Stimulated activated CD4-positive, alpha-beta T cell treated with anti-CD3 and anti-CD28 coated beads, TNF-alpha, amount 100 ng/mL, for 24 hours (primary cell): ENCODE data around the gene TFAP2A.

Experiments used
- DNase-seq, 3 experiments: peaks; one replicate each; pipeline ENCODE4 v3.0.0-alpha.2; 2020; ENCODE audit warnings: low read depth in 3 of 3

The TFAP2A gene

DNA sequence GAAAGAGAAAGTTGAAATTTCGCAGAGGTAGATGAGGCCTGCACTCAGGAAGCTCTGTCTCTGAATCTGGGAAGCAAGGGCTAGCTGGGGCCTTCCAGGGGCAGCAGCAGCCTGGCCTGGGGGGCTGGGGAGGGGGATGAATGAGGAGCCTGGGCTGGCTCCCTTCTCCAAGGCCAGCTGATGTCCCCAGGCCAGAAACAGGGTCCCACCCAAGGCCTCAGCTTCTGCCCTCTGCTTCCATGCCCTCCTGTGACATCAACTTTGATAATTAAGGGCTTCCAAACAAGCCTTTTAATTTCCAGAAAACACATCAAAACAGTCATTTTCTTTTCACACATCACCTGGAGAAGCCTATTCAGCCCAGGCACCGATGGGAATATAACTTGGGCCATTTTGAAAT is 15.4 kb downstream of the TFAP2A start:
- no peak for DNase-seq

DNA sequence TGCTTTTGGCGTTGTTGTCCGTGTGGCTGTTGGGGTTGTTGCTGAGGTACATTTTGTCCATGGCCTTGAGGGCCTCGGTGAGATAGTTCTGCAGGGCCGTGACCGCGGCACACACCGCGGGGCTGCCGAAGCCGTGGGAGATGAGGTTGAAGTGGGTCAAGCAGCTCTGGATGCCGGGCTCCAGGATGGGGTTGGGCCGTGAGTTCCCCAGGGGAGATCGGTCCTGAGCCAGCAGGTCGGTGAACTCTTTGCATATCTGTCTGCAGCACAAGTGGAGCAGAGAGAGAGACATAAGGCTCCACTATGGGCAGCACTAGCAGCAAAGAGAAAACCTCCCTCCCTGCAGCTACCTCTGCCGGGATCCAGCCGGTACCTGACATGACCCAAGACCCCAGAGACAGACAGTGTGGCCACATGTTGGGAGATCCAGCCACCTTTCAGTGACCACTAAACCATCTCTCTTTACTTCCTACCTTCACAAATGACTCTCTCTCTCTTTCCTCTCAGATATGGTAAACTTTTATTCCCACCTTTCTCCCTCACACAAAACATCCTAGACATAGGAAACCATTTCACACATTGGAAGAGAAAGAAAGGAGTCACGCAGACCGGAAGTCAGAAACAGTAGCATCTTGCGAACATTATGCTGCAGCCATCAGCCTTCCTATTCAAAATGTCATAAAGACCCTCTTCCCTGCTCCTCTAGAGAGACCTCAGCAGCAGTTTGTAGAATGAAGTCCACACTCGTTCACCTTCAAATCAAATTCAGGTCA is 16.2 kb downstream of the TFAP2A start:
- no peak for DNase-seq

DNA sequence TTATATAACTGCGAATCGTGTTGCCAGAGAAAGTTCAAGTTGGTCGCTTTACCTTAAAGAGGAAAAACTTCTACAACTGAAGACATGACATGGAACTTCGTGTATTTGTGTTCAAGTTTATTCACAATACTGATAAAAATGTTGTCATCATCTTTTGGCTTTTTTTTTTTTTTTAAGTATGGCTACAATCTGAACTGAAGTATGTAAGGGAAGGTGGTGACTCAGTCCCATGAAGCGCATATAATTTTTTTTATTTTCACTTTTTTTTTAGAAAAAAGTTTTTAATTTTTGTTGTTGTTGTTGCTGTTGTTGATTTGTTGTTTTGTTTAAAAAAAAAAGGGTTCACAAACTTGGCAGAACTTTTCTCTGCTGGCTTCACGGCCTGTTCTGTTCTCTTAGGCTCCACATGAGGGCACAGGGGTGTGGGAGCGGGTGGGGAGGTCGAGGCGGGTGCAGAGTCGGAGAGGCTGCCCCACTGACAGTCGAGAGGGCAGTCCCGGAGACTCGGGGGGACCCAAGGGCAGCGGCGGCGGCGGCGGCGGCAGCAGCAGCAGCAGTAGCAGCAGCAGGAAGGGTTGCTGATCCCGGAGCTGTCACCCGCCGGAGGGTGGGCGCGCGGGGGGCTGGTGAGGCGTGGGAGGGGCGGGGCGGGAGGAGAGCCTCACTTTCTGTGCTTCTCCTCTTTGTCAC is 17.0 kb downstream of the TFAP2A start:
- DNase-seq = no peak

DNA sequence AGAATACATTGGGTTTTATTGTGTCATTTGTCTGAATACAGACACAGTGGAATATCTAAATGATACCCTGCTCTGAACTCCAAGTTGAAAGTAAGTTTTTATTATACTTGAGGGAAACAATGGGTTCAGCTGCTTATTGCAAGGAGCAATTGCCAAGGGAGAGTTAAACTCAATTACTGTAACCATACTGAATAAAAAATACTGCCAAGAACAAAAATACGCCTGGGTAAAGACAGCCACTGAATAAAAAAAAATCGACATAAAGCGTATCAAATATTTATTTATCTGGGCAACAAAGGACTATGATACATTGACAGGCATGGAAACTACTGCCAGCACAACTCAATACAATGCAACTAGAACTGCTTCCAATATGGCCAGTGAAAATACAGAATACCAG is 18.1 kb downstream of the TFAP2A start:
- DNase-seq = no peak

DNA sequence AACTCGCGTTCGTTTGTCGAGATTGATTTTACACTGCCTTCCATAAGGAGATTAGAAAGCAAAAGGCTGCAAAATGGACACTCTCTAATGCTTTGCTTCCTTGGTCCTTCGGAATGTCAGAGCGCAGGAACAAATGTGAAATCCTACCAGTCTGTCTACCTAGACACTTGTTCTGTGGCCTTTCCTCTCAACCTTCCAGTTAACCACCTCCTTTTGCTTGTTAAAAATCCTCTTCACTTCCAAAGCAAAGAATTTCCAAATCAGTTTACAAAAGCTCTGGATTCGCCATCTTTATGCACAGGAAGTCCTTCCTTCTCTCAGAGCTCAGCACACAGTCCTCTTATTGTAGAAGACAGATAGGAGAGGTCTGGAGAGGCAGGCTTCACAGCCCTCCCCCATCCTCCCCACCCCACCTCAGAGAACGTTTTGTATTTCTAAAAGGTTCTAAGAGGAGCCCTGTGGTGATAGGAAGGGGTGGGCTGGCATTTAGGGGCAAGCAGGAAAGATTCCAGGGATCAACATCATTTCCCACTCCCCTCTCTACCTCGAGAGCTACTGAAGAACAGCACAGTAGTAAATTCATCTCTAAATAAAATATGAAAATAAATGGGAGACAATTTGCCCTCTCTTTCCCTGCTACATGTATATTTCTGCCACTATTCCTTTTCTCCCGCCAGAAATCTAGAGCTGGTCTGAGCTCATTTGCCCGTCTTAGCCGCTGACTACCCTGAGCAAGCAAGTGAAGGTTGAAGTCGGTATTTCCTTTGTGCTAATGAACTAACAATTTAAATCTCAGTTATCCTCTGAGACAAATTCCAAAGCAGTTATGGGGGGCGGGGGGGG is 18.9 kb downstream of the TFAP2A start:
- DNase-seq = no peak

DNA sequence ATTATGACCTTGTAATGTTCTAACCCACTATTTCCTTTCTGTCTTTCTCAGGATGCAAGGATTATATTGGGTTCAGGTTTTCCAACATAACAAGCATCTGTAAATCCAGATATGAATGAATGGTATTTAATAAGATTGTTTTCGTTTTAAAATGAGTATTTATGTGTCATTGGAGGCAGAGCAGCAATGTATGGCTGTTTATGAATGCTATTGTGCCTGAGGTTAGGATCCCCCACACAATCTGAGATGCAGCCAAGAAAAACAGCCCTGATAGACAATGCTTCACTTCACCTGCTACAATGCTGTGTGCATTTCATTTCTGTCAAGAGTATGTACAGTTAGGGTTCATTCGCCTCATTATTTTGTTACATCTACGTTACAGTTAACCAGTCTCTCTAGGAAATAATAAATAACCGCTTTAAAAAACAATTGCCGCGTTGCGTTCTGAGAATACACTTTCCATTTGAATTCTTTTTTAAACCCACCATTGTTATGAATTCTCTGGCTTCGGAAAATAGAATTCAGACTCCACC is 19.6 kb downstream of the TFAP2A start:
- no peak for DNase-seq

DNA sequence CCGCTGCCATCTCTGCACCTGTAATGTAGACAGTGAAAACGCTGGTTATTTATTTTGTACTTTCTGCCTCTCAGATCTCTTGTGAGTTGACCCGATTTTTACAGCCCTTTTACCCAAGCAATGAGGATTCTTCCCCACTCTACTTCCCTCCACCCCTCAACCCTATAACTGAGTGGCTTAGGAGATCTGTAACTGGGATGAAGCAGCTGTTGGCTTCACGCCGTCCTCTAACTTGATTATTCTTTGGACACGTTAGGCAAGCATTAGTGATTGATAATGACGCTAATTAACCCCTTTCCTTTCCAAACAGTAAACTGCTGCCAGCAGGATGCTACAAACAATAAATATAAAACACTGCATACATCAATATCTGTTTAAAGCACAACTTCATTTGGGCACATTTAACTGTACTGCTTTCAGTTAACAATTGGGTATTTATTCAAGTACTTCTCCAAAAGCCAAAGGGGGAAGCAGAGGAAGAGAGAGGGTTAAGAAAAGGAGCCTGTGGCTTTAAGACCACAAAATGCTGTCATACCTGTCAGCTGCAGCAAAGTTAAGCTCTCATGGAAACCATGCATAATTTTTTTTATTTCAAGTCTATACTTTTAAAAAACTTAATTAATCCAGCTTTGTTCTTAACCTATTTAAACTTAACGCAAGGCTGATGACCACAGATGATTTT is 21.2 kb downstream of the TFAP2A start:
- no peak for DNase-seq

DNA sequence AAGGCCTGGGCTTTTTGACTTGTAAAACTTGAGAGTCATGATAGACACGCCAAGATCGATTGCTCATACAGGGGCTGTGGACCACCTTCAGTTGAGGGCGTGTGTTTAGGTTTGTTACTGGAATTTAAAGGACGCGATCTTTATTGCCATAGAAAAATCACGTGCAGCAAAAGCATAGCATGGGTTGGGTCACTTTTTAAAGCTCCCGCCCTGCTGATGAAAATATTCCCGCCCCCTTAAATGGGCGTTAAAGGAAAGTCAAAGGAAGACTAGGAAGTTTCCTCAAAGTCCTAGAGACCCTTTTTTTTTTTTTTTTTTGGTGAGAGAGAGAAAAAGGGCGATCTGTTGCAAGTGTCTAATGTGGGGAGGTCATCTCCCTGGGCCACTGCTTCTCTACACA is 23.1 kb downstream of the TFAP2A start:
- no peak for DNase-seq

DNA sequence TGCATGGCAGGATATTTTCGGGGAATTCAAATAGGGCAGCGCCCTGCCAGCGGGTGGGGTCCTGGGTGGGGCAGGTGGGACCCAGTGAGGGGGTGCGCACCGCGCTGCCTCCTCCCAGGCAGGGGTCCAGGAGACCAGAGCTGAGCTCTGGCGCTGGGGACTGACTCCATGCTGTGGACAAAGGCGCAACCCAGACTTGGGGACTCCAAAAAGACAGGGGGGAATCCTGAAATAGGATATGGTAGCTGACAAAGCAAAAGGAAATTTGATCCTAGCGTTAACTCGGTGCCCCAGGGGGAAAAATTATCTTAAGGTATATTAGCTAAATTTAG is 23.6 kb downstream of the TFAP2A start:
- no peak for DNase-seq

DNA sequence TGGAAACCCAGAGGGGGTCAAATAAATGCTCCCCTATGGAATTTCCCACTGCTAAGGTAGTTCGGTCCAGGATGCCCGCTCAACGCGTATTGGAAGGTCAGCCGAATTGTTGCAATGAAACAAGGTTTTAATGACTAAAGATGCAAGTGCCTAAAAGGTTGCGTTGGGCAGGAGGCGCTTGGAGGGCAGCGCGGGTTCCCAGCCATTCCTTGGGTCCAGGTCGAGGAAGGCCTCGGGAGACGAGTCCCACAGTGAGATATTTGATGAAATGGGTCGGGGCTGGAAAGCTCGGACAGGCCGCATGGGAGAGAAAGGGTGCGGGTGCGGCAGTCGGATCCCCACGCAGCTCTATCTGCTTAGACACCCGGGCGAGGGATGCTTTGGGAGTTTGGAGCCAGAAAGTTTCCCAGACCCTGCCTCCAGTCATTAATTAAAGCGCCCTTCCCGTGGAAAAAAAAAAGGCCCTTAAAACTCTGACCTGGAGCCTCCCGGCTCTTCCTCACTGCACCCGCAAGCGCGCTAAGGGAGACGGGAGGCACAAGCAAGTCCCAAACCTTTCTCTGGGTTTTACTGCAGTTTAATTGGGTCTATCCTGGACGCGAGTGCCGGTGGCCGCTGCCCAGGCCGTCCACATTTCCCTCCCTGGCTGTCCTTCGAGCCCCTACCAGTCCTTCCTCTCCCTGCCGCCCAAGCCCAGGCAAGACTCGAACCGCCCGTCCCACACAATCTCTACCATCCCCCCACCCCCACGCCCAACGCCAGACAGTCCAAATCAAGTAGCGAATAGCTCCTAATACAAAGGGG is 24.2 kb downstream of the TFAP2A start:
- DNase-seq = no peak

DNA sequence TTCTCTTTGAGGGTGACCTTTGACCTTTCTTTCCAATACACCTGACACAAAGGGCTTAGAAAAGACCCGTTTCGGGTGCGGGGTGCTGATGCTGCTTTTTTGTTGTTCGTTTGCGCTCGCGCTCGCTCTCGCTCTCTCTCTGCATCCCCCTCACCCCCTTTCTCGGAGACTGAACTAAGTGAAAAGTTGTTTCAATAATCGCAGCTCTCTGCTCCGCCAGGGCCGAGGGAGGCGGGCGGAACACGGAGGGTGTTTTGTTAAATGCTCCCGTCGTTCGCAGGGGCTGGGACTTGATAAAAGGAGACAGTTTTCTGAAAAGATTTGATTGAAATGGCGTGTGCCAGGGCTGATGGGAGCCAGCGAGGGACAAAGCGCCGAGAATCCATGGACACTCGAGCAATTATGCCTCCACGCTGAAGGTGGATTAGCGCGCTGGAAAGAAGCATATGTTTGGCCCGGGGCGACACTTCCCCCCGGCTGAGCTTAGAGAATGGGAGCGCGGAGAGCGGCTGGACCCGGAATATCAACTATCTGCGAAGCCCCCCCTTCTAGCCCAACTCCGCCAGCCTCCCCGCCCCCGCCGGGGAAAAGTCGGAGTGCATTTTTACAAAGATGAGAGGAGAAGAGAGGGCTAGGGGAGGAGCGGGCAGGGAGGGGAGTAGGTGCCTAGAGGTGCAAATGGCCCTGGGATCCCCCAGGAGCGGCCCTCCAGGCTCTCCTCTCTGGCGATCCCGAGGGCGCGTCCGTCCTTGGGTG is 25.0 kb downstream of the TFAP2A start:
- DNase-seq = no peak

DNA sequence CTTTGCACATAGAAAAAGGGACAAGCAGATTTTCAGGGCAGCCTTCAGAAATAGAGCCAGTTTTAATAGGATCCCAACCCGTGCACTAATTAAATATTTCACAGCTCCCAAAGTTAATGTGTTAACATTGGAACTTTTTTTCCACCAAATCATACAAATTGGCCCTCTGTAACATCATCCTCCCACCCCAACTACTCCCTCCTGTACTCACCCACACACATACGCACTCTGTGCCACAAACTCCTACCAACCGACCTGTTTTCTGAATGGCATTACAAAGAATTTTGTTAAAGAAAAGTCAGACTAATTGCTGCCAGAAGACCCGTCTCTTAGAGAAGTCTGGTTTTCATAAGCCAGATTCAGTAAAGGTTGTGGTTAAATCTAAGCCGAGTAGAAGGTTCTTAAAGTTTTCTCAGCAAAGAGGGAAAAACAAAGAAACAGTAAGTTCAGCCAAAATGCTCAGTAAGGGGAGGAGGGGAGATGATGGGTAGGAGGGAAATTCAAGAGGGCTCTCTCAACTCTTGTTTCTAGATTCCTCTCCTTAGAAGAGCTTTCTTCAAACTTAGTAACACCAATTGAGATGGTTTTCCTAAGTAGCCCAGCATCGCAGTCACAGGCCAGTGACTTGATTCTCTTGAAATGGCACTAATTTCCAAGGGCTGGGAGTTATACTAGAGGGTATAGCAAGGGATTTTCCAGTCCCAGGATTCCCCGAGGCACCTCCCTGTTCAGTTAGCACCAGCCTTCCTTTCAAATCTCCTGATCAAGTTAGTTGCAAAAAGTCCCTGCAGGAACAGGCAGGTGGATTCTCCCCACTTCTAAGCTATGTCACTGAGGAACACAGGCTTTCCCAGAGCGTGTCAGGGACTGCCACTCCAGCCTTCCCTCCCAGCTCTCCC is 27.9 kb downstream of the TFAP2A start:
- no peak for DNase-seq

DNA sequence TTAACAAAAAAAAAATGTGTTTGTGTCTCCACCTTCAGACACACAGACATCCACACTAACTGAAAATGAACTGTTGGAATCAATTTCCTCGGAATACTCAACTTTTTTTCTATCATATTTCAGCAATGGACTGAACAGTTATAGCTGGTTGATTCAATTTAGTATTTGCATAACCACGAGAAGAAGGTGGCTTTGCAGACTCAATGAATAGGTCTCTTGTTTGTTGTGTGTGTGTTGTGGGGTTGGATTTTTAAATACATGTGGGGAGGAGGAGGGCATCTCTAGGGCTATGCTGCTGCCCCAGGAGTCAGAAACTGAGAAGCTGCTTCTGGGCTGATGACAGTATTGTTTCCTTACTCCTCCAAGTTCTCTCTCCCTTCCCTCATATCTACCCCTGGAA is 28.7 kb downstream of the TFAP2A start:
- no peak for DNase-seq

DNA sequence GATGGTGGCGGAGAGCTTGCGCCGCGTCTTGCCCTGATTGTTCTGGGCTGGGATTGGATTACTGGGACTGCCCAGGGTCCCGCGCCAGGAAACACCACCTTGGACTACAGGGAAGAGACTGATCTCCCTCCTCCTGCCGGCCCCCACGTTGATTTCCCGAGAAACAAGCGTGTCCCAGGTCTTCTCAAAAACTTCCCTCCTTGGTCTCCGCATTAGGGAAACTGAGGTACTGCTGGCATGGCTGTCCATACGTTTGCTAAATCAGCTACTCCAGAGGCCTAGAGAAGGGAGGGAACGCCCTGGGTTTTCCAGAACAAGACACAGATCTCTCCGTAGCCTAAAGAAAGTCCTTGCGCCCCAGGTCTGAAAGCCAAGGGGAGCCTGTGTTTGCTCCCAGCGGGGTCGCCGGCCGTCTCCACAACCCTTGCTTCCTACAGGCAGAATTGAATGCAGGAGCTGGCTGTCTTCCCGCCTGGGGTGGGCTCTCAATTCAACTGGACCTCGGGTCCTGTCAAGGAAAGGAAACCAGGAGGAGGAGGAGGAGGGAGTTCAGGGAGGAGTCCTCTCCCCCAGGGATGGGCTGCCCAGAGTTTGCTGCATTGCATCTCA is 29.2 kb downstream of the TFAP2A start:
- no peak for DNase-seq

DNA sequence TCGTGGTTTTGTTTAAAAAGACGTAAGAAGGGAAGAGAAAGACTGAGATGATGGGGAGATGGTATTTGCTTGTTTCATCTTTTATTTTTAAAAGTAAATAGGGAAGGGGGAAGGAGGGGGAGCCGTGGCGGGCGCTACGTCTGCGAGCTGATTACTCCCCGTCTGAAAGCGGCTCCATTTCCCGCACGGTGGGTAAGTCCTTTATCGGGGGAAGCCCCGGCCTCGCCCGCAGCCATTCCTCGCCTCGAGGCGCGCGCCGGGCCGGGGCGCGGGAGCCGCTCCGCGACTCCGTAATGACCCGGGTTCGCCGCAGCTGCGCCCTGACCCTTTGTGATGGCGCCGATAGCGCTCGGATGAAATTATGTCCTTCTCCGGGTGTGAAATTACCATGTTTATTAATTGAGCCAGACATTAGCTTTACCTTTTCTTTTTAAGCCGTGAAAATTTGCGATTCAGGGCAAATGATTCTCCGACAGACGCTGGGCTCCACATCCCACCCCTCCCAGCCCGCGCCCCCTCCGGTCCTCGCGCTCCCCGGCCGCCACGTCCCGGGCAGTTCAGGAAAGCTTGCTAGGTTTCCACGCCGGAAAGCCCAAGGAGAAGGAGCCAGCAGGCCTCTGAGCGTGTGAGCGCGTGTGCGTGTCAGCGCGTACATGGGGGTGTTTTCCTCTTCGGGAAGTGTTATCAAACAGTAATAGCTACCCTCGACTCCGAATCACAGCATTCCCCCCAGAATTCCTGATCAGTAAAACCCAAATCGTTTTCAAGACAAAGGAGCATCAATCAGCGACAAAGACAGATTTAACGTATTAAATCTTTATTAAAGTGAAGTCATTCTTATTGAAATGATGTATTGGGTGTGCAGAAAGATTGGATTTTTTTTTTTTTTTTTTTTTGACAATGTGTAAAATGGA is 30.0 kb downstream of the TFAP2A start:
- DNase-seq = no peak

DNA sequence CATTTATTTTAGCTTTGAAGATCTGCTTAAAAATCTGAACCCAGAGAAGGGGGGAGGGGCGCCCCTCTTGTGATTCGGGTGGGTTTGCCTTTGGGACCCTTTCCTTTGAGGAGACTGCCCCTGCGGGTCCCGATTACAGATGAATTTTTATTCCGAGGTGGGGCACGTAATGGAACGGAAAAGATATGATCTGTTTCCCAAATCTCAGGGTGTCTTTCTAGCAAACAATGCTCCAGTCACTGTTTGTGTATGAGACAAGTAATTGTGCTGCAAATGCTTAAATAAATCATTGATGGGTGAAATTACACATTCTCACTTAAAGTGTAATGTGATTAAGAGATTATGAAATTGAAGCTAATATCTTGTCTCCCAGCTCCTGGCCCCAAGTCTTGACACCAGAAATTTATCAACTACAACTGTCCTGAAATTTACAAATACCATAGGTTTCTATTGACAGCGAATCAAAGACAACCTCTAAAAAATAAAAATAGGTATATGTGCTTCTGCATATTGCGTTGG is 30.7 kb downstream of the TFAP2A start:
- no peak for DNase-seq

DNA sequence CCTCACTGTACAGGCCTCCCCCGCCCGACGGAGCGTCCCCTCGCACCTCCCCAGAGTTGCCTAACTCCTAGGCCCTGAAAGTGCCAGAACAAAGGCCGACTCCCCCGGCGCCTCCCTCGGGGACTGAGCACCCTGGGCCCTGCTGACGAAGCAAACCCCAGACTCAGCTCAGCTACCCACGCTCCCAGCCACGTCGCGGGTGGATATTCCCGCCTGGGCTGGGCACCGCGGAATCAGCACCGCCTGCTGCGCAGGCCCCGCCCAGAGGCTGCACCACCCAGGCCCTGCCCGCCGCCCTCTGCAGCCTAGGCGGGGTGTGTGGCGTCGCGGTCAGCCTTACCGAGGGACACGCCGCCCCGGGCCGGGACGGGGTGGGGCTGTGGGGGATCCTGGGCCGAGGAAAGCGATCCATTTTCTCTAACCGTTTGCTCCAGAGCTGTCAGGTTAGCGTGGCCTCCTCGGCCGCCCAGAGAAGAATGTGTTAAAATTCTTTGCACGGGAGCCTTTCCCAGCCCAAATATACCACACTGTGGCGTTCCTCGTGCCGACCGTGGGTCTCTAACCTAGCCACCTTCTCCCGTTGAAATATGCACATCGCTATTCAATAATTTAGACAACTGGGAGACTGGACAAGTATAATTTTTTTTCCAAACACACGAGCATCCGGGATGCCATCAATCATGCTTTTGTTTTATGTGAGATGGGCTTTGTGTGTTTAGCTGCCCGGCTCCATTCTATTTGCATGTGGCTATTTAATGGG is 31.4 kb downstream of the TFAP2A start:
- DNase-seq = no peak
